Measurements from ENCODE around the gene CHCHD5. TPM values are rescaled to one million over a fixed set of nuclear protein-coding genes. Genes with fewer than 3 reads are reported as not detected.
A peak's percentile ranks its signal among the peaks of the same experiment; 100 is the strongest.

CHCHD5 gene
- total RNA-seq, 1 experiment from 2014 or later, result 32.3 TPM

GRCh38 chr2:112585400-112585799 is 991 bp downstream of the CHCHD5 start:
- Histone ChIP-seq H3K23ac (ENCODE audit: insufficient read length, low read depth, low read length) (no peak overlapping the region), H3K4me1 (ENCODE audit: insufficient read depth, low read length) (no peaks in the 10 kb centered on the region), H2BK120ac (ENCODE audit: low read depth, low read length, poor library complexity, severe bottlenecking) (no peak overlapping the region), H3K4ac (ENCODE audit: low read depth, low read length) (no peak overlapping the region; the same call in 1 of the 2 replicates), H3K23me2 (ENCODE audit: insufficient read length, low read depth, low read length, poor library complexity, severe bottlenecking) (peaks cover 13% of the 10 kb centered on the region), H2BK20ac (ENCODE audit: low read depth, low read length, poor library complexity, severe bottlenecking) (no peak overlapping the region), H2BK15ac (ENCODE audit: low read depth, low read length) (no peak overlapping the region), H2AFZ (ENCODE audit: low read length) (no peak overlapping the region), H3K79me1 (ENCODE audit: insufficient read depth, low read depth, low read length, poor library complexity, severe bottlenecking) (no peaks in the 10 kb centered on the region), H4K91ac (ENCODE audit: insufficient read length, low read depth, low read length) (no peak overlapping the region), H2BK5ac (ENCODE audit: insufficient read length, low read length) (no peak overlapping the region), H3K56ac (ENCODE audit: insufficient read length, low read depth, low read length) (no peak overlapping the region), H3K14ac (ENCODE audit: insufficient read depth, low read length) (no peak overlapping the region), H3K18ac (ENCODE audit: insufficient read length, low read depth, low read length) (no peak overlapping the region), H3K4me2 (ENCODE audit: insufficient read depth, insufficient read length, low read length) (peak overlapping the region; percentile 88), H3K79me2 (ENCODE audit: insufficient read depth, low read length) (no peaks in the 10 kb centered on the region), H4K20me1 (ENCODE audit: control insufficient read depth, insufficient read depth, insufficient read length) (no peaks in the 10 kb centered on the region), H2AK5ac (ENCODE audit: insufficient read length, low read length) (no peak overlapping the region), H4K8ac (replicated peaks; ENCODE audit: insufficient read length, low read depth, low read length) (no peak overlapping the region), H3K9me3 (ENCODE audit: control insufficient read depth, low read depth, low read length) (no peaks in the 10 kb centered on the region), H3T11ph (ENCODE audit: low read length) (no peak overlapping the region), H4K5ac (ENCODE audit: insufficient read length, low read depth, low read length) (no peak overlapping the region), H3K27me3 (ENCODE audit: insufficient read depth, low read length) (no peaks in the 10 kb centered on the region), H3K27ac (ENCODE audit: insufficient read length, low read depth, low read length) (peak overlapping the region; percentile 79), H3K9ac (ENCODE audit: extremely low read depth, insufficient read length, low read length) (no peak overlapping the region), H2BK12ac (ENCODE audit: insufficient read length, low read depth, low read length) (no peak overlapping the region)
- Mint-ChIP-seq H3K27ac (peak overlapping the region; percentile 99 to 100 (median 99); a peak in 6 of 7 replicates), H3K4me3 (peak overlapping the region; percentile 86 to 95), H3K4me1 (peaks cover 20% of the 10 kb centered on the region in 2 experiments), H3K27me3 (ENCODE audit: low read depth) (no peaks in the 10 kb centered on the region; the same call in 1 of the 2 replicates), H3K9me3 (no peaks in the 10 kb centered on the region), H3K36me3 (ENCODE audit: insufficient read depth in 1 of 3, low read depth in 3 of 3) (peaks cover 13 to 26% (median 19%) of the 10 kb centered on the region in 3 experiments)
- DNase-seq, result no peak
- TF ChIP-seq CTCF (conservative IDR thresholded peaks at IDR 0.05), result no peak
- no CpG with 5 or more reads among the region's 3 CpGs for WGBS (ENCODE audit: extremely low coverage, insufficient read length, low lambda C conversion rate)
